Measurements from ENCODE around the gene TYW1.
"Not testable (repeated sequence)": the region's sequence is repeated elsewhere in the genome, so short reads cannot be mapped to it uniquely, and the experiment has no call there.

TYW1 gene

DNA sequence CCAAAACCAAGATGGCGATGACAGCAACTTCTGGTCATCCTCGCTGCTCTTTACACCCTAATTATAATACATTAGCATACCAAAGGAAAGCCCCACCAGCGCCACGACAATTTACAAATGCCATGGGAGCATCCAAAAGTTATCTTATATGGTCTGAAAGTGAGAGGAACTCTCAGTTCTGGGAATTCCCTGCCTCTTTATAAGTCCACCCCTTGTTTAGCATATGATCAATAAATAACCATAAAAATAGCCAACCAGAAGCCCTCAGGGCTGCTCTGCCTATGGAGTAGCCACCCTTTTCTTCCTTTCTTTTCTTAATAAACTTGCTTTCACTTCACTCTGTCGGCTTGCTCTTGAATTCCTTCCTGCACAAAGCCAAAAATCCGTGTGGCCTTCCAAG is 262.7 kb downstream of the TYW1 start:
- DNase-seq = not testable (repeated sequence)

DNA sequence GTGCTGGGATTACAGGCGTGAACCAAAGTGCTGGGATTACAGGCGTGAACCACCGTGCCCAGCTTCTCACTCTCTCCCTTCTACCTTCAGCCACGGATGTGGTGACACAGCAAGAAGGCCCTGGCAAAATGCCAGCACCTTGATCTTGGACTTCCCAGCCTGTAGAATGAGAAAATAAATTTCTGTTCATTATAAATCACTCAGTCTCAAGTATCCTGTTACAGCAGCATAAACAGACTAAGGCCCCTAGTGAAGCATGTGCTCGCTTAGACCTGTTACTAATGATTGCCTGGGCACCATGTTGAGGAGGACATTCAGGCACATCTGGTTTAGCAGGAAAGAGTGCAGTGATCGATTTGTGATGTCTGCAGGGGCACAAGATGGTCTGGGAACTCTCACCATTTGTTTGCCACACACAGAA is 263.5 kb downstream of the TYW1 start:
- not testable (repeated sequence) for DNase-seq

DNA sequence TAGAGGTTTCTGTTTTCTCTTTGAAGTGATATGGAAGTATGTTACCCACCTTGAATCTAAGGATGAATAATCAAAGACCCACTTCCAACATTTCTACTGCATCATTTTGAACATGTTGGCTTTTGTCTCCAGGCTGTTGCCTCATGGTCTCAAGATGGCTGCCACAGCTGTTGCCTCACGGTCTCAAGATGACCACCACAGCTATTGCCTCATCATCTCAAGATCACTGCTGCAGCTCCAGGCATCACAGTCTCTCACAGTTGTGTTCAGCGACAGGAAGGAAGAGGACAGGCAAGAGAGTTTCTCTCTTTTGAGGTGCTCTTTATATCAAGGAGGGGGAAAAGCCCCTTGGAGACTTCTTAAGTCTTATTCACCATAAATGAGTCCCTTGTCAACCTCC is 267.4 kb downstream of the TYW1 start:
- DNase-seq = not testable (repeated sequence)

DNA sequence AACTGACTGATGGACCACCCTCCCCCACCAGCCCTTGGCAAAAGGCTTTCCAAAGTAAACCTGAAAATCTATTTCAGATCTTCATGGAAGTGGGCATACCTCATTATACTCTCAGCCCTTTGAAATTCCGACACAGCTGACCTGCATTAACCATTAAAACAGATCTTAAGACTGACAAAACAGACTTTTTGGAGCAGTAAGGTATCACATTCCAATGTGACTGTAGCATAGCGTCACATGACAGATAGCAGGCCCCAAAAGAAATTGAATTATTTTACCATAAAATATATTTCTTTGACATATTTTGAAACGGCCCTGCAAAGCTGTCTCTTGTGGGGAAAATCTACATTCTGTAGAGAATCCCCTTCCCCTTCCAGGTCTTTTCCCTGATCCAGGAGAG is 269.4 kb downstream of the TYW1 start:
- not testable (repeated sequence) for DNase-seq

DNA sequence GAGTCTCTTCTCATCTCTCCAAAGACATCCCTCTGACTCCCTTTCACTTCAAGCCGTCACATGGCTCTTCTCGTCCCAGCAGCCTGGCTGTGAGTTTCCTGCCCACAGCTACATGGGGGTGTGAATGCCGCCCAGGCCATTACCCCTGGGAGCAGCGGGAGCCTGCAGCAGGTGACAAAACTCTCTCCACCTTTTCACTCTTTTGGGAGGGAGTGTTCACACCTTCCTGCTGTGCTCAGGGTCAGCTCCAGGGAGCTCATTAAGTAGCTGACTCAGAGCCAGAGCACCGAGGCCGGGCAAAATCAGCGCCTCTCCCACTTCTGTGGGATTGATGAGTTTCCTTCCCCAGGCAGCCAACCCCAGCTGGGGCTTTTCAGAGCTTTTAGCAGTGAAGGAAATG is 271.3 kb downstream of the TYW1 start:
- DNase-seq = no peak

DNA sequence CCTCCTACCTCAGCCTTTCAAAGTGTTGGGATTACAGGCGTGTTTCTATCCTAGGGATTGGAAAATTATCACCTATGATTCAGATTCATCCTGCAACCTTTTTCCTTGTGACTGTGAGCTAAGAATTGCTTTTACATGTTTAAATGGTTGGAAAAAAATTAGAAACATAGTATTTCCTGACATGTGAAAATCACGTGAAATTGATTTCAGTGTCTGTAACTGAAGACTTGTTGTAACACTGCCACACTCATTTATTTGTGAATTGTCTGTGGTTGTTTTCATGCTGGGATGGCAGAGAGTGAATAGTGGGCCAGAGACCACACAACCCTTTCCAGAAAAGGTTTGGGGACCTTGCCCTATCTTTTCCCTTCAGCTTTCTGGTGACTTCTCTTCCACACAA is 273.3 kb downstream of the TYW1 start:
- DNase-seq = not testable (repeated sequence)
